HG02588 (cell line): ENCODE data around the gene GRK2.

Experiments used
- ATAC-seq: cut with Tn5 transposase; IDR thresholded peaks from one replicate; pipeline ENCODE4 v1.9.1; 2021; ENCODE audit warnings: mild to moderate bottlenecking, moderate library complexity; ENCODE audit not compliant: unreplicated experiment

Gene GRK2

GRCh38 chr11:67293090-67293489, 26.8 kb downstream of the GRK2 start:
- ATAC-seq: no peak

- ATAC-seq: no peak
Observed at GRCh38 chr11:67295846-67296245, 29.6 kb downstream of the GRK2 start.

- ATAC-seq: no peak
Observed at GRCh38 chr11:67298786-67299185, 32.5 kb downstream of the GRK2 start.

GRCh38 chr11:67299471-67300191, 33.4 kb downstream of the GRK2 start:
- no peak for ATAC-seq

GRCh38 chr11:67300256-67300755, 34.0 kb downstream of the GRK2 start:
- ATAC-seq: no peak

GRCh38 chr11:67300756-67301312, 34.6 kb downstream of the GRK2 start:
- no peak for ATAC-seq

- no peak for ATAC-seq
Observed at GRCh38 chr11:67301313-67301921, 35.1 kb downstream of the GRK2 start.

GRCh38 chr11:67301951-67302516, 35.8 kb downstream of the GRK2 start:
- no peak for ATAC-seq

- no peak for ATAC-seq
Observed at GRCh38 chr11:67302571-67303131, 36.4 kb downstream of the GRK2 start.

- ATAC-seq: no peak
Observed at GRCh38 chr11:67303132-67303834, 37.0 kb downstream of the GRK2 start, which contains the start of gene SSH3. SSH3 (plus strand) TSS chr11:67303530; CDS start chr11:67303626, 96 bp downstream.

GRCh38 chr11:67303835-67304411, 37.6 kb downstream of the GRK2 start:
- ATAC-seq: no peak

- no peak for ATAC-seq
Observed at GRCh38 chr11:67304511-67305113, 38.3 kb downstream of the GRK2 start.

- ATAC-seq: no peak
Observed at GRCh38 chr11:67306769-67307544, 40.7 kb downstream of the GRK2 start.

GRCh38 chr11:67307545-67308001, 41.3 kb downstream of the GRK2 start:
- ATAC-seq: no peak

- no peak for ATAC-seq
Observed at GRCh38 chr11:67308031-67308866, 42.0 kb downstream of the GRK2 start.

- ATAC-seq: no peak
Observed at GRCh38 chr11:67309166-67309565, 42.9 kb downstream of the GRK2 start.

- no peak for ATAC-seq
Observed at GRCh38 chr11:67309661-67310061, 43.4 kb downstream of the GRK2 start.
